Endothelial cell of umbilical vein (primary cell): ENCODE results near the gene TMEM108.

Source experiments
- CTCF ChIP-seq, 2 donors: IDR thresholded peaks; 1 replicate in 1 of 2; 2 replicates in 1 of 2; pipeline ENCODE4 v1.5.1; 2011; ENCODE audit warnings: low read length in 2 of 2, mild to moderate bottlenecking in 2 of 2, moderate library complexity in 2 of 2, control low read depth in 1 of 2, inconsistent platforms in 1 of 2, low read depth in 1 of 2; ENCODE audit not compliant: insufficient read depth in 1 of 2; ENCODE audit errors: extremely low read depth in 1 of 2
- EZH2 ChIP-seq: IDR thresholded peaks from 2 replicates; pipeline ENCODE4 v1.6.1; 2012; ENCODE audit warnings: borderline replicate concordance, low read depth, mild to moderate bottlenecking, moderate library complexity, low read length, inconsistent platforms; ENCODE audit not compliant: severe bottlenecking
- MAX ChIP-seq: IDR thresholded peaks from 2 replicates; pipeline ENCODE4 v1.6.1; 2011; ENCODE audit not compliant: insufficient read depth, insufficient read length
- POLR2A ChIP-seq: IDR thresholded peaks from 2 replicates; pipeline ENCODE4 v1.6.1; 2012; ENCODE audit warnings: low read depth, mild to moderate bottlenecking, control low read depth, low read length
- POLR2AphosphoS5 ChIP-seq: IDR thresholded peaks from 2 replicates; pipeline ENCODE4 v1.6.1; 2012; ENCODE audit warnings: low read depth, mild to moderate bottlenecking, control low read depth, low read length, moderate library complexity; ENCODE audit not compliant: insufficient read depth

GRCh38 chr3:133384331-133385027, 346.3 kb downstream of the TMEM108 start:
- TF ChIP-seq CTCF (IDR thresholded peaks at IDR 0.05; ENCODE audit: extremely low read depth in 1 of 2, insufficient read depth in 1 of 2, low read depth in 1 of 2, low read length in 2 of 2): peak; percentile 93 to 96
- TF ChIP-seq POLR2A: no peak
- no peak for TF ChIP-seq EZH2
- no peak for TF ChIP-seq POLR2AphosphoS5
- TF ChIP-seq MAX: no peak
